Activated T-cell treated with anti-CD3 and anti-CD28 coated beads, Interleukin-2, amount 50 U/mL, for 72 hours (primary cell): ENCODE results near the gene PGP. TPM values are rescaled to one million over a fixed set of nuclear protein-coding genes. Genes with fewer than 3 reads are reported as not detected.

Experiments
- ATAC-seq, 2 donors: fragments of 150-1000 bp; cut with Tn5 transposase; replicated peaks in 1 of 2; 2 replicates each; pipeline ENCODE4 v1.10.0; 2021; ENCODE audit warnings: moderate library complexity in 2 of 2, mild to moderate bottlenecking in 1 of 2
- DNase-seq, 2 donors: peaks; one replicate each; pipeline ENCODE4 v3.0.0; 2021 to 2022; ENCODE audit warnings: mixed read lengths in 1 of 2
- H3K27ac Mint-ChIP-seq: one replicate; pipeline ENCODE4 v1.8.0; 2022; ENCODE audit warnings: mild to moderate bottlenecking, moderate library complexity, mixed read lengths
- H3K27me3 Mint-ChIP-seq: one replicate; pipeline ENCODE4 v1.8.0; 2022; ENCODE audit warnings: low read depth, mixed read lengths
- H3K36me3 Mint-ChIP-seq, 2 donors: one replicate each; pipeline ENCODE4 v1.8.0; 2022; ENCODE audit warnings: mixed read lengths in 2 of 2, mild to moderate bottlenecking in 1 of 2; ENCODE audit not compliant: insufficient read depth in 2 of 2
- H3K4me1 Mint-ChIP-seq: one replicate; pipeline ENCODE4 v1.8.0; 2022; ENCODE audit warnings: low read depth, mixed read lengths
- H3K4me3 Mint-ChIP-seq, 2 donors: one replicate each; pipeline ENCODE4 v1.8.0; 2022; ENCODE audit warnings: mild to moderate bottlenecking in 2 of 2, mixed read lengths in 2 of 2, moderate library complexity in 2 of 2
- H3K9me3 Mint-ChIP-seq, 2 donors: one replicate each; pipeline ENCODE4 v1.8.0; 2022; ENCODE audit warnings: mixed read lengths in 2 of 2
- total RNA-seq, 2 donors: library from RNA; stranded (reverse); gene quantifications; one replicate each; pipeline ENCODE4 v1.2.3, GENCODE V29; 2022

PGP gene
- total RNA-seq, 2 donors from 2014 or later, result 12.1 to 12.6 TPM

DNA sequence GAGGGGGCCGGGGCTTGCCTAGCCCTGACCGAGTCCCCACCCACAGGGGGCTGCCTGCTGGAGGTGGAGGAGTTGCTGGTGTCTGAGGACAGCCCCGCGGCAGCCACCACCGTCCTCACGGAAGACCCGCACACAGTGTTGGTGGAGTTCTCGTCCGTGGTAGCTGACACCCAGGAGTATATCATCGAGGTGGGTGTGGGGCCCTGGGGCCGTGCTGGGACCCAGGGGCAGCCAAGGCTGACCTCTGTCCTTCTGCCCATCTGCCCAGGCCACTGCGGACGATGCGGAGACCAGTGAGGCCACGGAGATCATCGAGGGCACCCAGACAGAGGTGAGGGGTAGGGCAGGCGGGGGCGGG lies 20.2 kb upstream of the PGP start:
- DNase-seq, result no peak
- peaks cover 2 to 4% of the 10 kb centered on the region in 2 donors for H3K36me3 Mint-ChIP-seq
- H3K9me3 Mint-ChIP-seq, result no peaks in the 10 kb centered on the region
- no peaks in the 10 kb centered on the region for H3K4me1 Mint-ChIP-seq
- no peak overlapping the region for H3K27ac Mint-ChIP-seq
- H3K27me3 Mint-ChIP-seq, result no peaks in the 10 kb centered on the region
- no peak overlapping the region for H3K4me3 Mint-ChIP-seq
- no peak for ATAC-seq

DNA sequence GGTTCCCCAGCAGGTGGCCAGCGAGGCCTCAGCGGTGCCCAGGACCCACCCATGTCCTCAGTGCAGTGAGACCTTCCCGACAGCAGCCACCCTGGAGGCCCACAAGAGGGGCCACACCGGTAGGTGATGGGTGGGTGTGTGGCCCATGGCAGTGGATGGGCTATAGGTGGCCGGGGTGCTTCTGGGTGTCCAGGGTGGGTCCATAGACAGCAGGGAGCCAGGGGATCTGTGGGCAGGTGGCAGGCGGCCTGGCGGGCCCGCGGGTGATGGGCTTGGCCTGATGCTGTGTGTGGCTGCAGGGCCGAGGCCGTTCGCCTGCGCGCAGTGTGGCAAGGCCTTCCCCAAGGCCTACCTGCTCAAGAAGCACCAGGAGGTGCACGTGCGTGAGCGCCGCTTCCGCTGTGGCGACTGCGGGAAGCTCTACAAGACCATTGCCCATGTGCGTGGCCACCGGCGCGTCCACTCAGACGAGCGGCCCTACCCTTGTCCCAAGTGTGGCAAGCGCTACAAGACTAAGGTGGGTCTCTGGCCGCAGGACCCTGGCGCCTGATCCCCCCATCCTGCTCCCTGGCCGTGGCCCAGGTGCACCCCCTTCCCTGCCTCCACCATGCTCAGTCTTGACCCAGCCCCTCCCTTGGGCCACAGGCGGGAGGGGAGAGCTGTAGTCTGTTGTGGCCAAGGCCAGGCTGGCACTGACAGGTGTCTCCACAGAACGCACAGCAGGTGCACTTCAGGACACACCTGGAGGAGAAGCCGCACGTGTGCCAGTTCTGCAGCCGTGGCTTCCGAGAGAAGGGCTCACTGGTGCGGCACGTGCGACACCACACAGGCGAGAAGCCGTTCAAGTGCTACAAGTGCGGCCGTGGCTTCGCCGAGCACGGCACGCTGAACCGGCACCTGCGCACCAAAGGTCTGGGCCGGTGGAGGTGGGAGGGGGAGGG lies 19.5 kb upstream of the PGP start:
- H3K4me3 Mint-ChIP-seq, result no peak overlapping the region
- H3K27ac Mint-ChIP-seq, result peak overlapping the region; percentile 22
- H3K36me3 Mint-ChIP-seq, result peaks cover 2 to 4% of the 10 kb centered on the region in 2 donors
- no peaks in the 10 kb centered on the region for H3K4me1 Mint-ChIP-seq
- DNase-seq, result no peak
- no peaks in the 10 kb centered on the region for H3K9me3 Mint-ChIP-seq
- ATAC-seq, result no peak
- H3K27me3 Mint-ChIP-seq, result no peaks in the 10 kb centered on the region

GRCh38 chr16:2233046-2233775 lies 18.6 kb upstream of the PGP start:
- DNase-seq, result no peak
- Mint-ChIP-seq H3K27ac (peak overlapping the region; percentile 22), H3K4me3 (no peak overlapping the region), H3K27me3 (no peaks in the 10 kb centered on the region), H3K9me3 (no peaks in the 10 kb centered on the region), H3K4me1 (no peaks in the 10 kb centered on the region), H3K36me3 (peaks cover 2 to 4% of the 10 kb centered on the region in 2 donors)
- no peak for ATAC-seq

- H3K4me1 Mint-ChIP-seq, result no peaks in the 10 kb centered on the region
- H3K4me3 Mint-ChIP-seq, result no peak overlapping the region
- H3K36me3 Mint-ChIP-seq, result peaks cover 2 to 4% of the 10 kb centered on the region in 2 donors
- DNase-seq (no peak), ATAC-seq (no peak)
- H3K27ac Mint-ChIP-seq, result no peak overlapping the region
- H3K27me3 Mint-ChIP-seq, result no peaks in the 10 kb centered on the region
- H3K9me3 Mint-ChIP-seq, result no peaks in the 10 kb centered on the region
These were observed 17.7 kb upstream of the PGP start for GRCh38 chr16:2232094-2232990.

- Mint-ChIP-seq H3K27ac (no peak overlapping the region), H3K4me1 (peaks cover 2% of the 10 kb centered on the region), H3K9me3 (no peaks in the 10 kb centered on the region), H3K4me3 (no peak overlapping the region), H3K27me3 (no peaks in the 10 kb centered on the region), H3K36me3 (peaks cover 2 to 4% of the 10 kb centered on the region in 2 donors)
- ATAC-seq, result no peak
- no peak for DNase-seq
These were observed 16.6 kb upstream of the PGP start for GRCh38 chr16:2231016-2231931.

DNA sequence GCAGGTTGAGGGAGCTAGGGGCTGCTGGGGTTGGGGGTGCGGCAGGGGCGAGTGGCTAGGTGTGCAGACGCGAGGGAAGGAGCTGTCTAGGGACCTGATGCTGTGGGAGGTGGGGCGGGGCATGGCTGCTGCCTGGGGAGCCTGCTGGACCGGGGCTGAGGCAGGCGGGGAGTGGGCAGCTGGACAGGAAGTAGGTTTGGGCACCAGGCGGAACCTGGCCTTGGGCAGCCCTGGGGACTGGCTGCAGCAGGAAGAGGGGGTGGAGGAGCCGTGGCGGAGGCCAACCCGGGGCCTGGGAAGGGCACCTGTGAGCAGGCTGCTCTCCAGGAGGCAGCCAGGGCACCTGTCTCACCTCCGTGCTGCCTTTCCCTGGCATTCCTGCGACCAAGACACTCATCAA lies 15.7 kb upstream of the PGP start:
- H3K27me3 Mint-ChIP-seq, result no peaks in the 10 kb centered on the region
- no peak for ATAC-seq
- peaks cover 8% of the 10 kb centered on the region for H3K4me1 Mint-ChIP-seq
- no peak overlapping the region for H3K4me3 Mint-ChIP-seq
- no peak overlapping the region for H3K27ac Mint-ChIP-seq
- H3K36me3 Mint-ChIP-seq, result peaks cover 1 to 4% of the 10 kb centered on the region in 2 donors
- no peaks in the 10 kb centered on the region for H3K9me3 Mint-ChIP-seq
- DNase-seq, result no peak

DNA sequence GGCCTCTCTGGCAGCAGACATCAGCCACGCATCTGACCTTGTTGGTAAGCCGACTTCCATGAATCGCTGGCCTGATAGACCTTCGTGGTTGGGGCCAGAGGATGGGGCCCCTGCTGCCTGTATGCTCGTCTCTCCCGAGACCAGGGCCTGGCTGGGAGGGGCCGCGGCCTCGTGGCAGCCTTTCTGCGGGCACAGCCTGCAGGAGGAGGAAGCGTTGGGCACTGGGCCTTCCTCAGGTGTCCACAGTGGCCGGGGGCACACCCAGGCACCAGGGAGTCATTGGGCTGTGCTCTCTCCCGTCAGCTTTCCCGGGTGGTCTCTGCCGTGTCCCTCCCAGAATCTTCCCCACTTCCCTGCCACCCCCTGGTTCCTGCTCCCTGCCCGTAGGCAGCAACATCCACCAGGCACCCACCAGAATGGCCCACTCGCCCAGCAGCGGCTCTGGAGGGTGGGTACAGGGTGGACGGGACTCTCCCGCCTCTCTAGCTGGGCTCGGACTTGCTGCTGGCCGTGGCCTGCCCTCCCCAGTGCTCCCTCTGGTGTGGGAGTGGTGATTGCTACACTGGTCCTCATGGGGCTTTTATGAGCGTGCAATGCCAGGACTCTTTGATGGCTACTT lies 15.1 kb upstream of the PGP start:
- ATAC-seq, result no peak
- Mint-ChIP-seq H3K4me1 (peaks cover 12% of the 10 kb centered on the region), H3K9me3 (no peaks in the 10 kb centered on the region), H3K27ac (no peak overlapping the region), H3K27me3 (no peaks in the 10 kb centered on the region), H3K4me3 (no peak overlapping the region), H3K36me3 (peaks cover 0 to 3% of the 10 kb centered on the region in 2 donors)
- no peak for DNase-seq

DNA sequence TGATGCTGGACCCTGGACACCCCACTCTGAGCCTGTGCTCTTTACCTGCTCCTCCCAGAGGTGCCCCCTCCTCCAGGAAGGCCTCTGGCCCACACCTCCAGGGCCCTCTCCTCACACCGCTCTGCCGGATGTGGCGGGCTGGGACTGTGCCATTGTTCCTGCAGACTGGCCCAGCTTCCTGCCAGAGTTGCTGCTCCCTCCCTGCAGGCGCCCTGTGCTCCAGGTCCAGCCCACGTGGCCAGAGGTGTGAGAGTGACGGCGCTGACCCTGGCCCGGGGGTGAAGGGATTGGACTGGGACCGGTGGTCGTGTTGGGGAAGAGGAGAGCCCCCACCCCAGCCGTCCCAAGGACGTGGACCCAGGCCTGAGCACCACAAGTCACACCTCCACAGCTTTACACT lies 14.5 kb upstream of the PGP start:
- no peak for DNase-seq
- Mint-ChIP-seq H3K27ac (no peak overlapping the region), H3K4me1 (peaks cover 18% of the 10 kb centered on the region), H3K36me3 (peaks cover 0 to 3% of the 10 kb centered on the region in 2 donors), H3K4me3 (no peak overlapping the region), H3K9me3 (no peaks in the 10 kb centered on the region), H3K27me3 (no peaks in the 10 kb centered on the region)
- ATAC-seq, result no peak

DNA sequence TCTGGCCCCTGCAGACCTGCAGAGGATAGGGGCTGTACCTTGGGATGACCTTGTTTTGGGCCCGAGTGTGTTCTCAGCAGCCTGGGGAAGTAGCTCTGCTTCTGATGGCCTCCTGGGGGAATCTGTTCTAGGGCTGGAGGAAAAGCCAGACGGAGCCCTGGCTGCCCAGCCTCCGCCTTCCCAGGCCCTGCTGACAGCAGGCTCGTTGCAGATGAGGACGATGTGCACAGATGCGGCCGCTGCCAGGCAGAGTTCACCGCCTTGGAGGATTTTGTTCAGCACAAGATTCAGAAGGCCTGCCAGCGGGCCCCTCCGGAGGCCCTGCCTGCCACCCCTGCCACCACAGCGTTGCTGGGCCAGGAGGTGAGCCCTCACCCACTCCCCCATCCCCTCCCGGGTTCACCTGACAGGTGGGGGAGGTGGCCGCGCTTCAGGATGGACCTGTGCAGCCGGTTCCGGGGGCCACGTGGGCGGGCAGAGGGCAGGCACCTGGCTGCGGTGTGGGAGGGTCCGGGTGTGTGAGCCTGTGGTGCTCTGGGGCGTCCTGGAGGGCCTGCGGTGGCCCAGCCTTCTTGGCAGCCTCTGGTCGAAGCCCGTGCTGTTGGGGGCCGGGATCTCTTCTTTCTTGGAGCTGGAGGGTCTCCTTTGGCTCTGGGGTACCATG lies 13.7 kb upstream of the PGP start:
- no peaks in the 10 kb centered on the region for H3K36me3 Mint-ChIP-seq
- no peak overlapping the region for H3K4me3 Mint-ChIP-seq
- no peaks in the 10 kb centered on the region for H3K9me3 Mint-ChIP-seq
- peaks cover 18% of the 10 kb centered on the region for H3K4me1 Mint-ChIP-seq
- no peaks in the 10 kb centered on the region for H3K27me3 Mint-ChIP-seq
- no peak for ATAC-seq
- DNase-seq, result no peak
- H3K27ac Mint-ChIP-seq, result no peak overlapping the region

- DNase-seq (no peak), ATAC-seq (no peak)
- H3K27ac Mint-ChIP-seq, result no peak overlapping the region
- no peaks in the 10 kb centered on the region for H3K36me3 Mint-ChIP-seq
- no peaks in the 10 kb centered on the region for H3K9me3 Mint-ChIP-seq
- H3K4me1 Mint-ChIP-seq, result peaks cover 18% of the 10 kb centered on the region
- H3K4me3 Mint-ChIP-seq, result no peak overlapping the region
- no peaks in the 10 kb centered on the region for H3K27me3 Mint-ChIP-seq
These were observed 12.3 kb upstream of the PGP start for GRCh38 chr16:2226918-2227317.

- H3K9me3 Mint-ChIP-seq, result no peaks in the 10 kb centered on the region
- no peaks in the 10 kb centered on the region for H3K27me3 Mint-ChIP-seq
- ATAC-seq (no peak), DNase-seq (no peak)
- H3K36me3 Mint-ChIP-seq, result no peaks in the 10 kb centered on the region
- no peak overlapping the region for H3K27ac Mint-ChIP-seq
- H3K4me1 Mint-ChIP-seq, result peaks cover 18% of the 10 kb centered on the region
- H3K4me3 Mint-ChIP-seq, result peak overlapping the region in 1 of 2 donors; percentile 17
These were observed 11.7 kb upstream of the PGP start for GRCh38 chr16:2226245-2226793.
